ENCODE measurements around the gene AFTPH. TPM values are rescaled to one million over a fixed set of nuclear protein-coding genes. Genes with fewer than 3 reads are reported as not detected.

AFTPH gene
- total RNA-seq, 1 experiment from 2014 or later, result 17.9 TPM

DNA sequence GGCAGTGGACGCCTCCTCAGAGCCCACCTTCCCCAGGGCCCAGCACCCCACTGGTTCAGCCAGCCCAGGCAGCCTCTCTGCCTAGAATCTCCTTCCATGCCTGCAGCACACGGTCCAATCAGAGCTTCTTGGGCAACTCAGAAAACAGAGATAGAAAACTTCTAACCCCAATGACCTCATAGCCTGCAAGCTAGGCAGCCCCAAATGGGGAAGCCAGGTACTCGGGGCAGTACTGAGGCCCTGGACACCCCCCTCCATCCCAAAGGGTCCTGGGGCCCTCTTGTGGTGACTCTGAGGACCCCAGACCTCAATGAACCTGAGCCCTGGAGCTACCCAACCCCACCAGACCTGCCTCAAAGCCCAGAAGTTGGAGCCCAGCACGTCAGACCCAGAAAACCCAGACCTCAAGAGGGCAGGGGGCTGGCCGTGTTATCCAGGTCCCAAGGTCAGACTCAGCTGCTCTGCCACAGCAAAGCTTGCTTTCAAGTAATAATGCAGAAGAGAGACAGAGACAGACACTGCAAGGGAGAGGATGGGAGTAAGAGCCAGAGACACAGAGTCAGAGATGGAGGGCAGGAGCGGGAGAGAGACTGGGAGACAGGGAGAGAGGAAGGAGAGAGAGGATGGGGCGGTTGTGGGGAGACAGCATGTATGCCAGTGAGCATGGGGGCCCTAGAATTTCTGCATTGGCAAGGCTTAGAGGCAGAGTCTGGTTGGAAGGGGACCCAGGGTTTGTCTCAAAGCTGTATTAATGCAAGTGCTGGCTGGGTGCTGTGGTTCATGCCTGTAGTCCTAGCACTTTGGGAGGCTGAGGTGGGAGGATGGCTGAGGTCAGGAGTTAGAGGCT is 101.4 kb downstream of the AFTPH start:
- Histone ChIP-seq H3K4me3 (ENCODE audit: low read depth in 2 of 2, low read length in 2 of 2) (no peak overlapping the region), H3K36me3 (ENCODE audit: control insufficient read depth, insufficient read depth, low read length) (no peaks in the 10 kb centered on the region), H3K4me1 (ENCODE audit: control insufficient read depth, insufficient read depth, low read length) (no peaks in the 10 kb centered on the region), H3K27me3 (ENCODE audit: control insufficient read depth, insufficient read depth, low read length) (no peaks in the 10 kb centered on the region), H3K27ac (ENCODE audit: low read length) (no peak overlapping the region), H3K9me3 (ENCODE audit: control insufficient read depth, insufficient read depth, low read depth, low read length) (no peaks in the 10 kb centered on the region)
- TF ChIP-seq SIN3A (IDR thresholded peaks at IDR 0.05; ENCODE audit: borderline replicate concordance, insufficient read depth, low read depth, low read length) (no peak), TCF7L2 (IDR thresholded peaks at IDR 0.05; ENCODE audit: low read depth, low read length) (no peak), POLR2AphosphoS5 (IDR thresholded peaks at IDR 0.05; ENCODE audit: low read depth, low read length) (no peak), REST (IDR thresholded peaks at IDR 0.05; ENCODE audit: insufficient read depth in 1 of 2, low read depth in 2 of 2, low read length in 1 of 2) (no peak)
- DNase-seq (ENCODE audit: low read depth, low spot score) (no peak), ATAC-seq (peak; percentile 30; the same call in 1 of the 2 replicates)
- ChIA-PET CTCF (no interaction called here), POLR2A (no interaction called here)
- in situ Hi-C loops (cut with HindIII; ENCODE audit: low pct_unique_long_range_greater_than_20kb, low sequenced_read_pairs) (no loop called here), intact Hi-C loops (cut with micrococcal nuclease; ENCODE audit: unreplicated experiment) (no loop called here)
- no TSS peak for BruUV-seq (replicated peaks)

DNA sequence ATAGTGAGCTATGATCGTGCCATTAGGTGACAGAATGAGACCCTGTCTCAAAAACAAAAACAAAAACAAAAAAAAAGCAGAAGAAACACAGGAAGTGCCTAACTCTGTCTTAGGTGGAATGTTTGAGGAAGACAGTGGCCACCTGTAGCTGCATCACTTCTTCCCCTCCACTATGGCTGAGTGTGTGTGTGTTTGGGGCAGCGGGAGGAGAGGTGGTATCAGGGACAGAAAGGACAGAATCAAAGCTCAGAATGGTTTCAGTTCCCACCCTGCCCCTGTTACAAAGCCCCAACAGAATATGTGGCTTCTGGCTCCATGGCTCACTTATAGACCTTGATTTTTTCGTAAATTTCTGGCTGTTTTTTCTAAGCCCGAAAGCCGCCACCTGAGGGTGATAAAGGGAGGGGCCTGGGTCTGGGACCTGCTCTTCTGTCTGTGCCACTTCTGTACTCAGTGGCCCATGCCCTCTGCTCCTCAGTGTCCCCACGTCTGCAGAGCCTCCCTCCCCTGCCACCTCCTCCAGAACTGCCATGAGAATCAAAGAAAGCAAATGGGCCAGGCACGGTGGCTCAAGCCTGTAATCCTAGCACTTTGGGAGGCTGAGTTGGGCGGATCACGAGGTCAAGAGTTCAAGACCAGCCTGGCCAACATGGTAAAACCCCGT is 102.2 kb downstream of the AFTPH start:
- no peak overlapping the region for H3K4me3 ChIP-seq (ENCODE audit: low read depth in 2 of 2, low read length in 2 of 2)
- ATAC-seq, result no peak
- no peak for TF ChIP-seq TCF7L2 (IDR thresholded peaks at IDR 0.05; ENCODE audit: low read depth, low read length)
- TF ChIP-seq POLR2AphosphoS5 (IDR thresholded peaks at IDR 0.05; ENCODE audit: low read depth, low read length), result no peak
- TF ChIP-seq CTCF (IDR thresholded peaks at IDR 0.05), result no peak
- H3K27me3 ChIP-seq (ENCODE audit: control insufficient read depth, insufficient read depth, low read length), result no peaks in the 10 kb centered on the region
- BruUV-seq (replicated peaks), result no TSS peak
- no peak for DNase-seq (ENCODE audit: low read depth, low spot score)
- H3K27ac ChIP-seq (ENCODE audit: low read length), result no peak overlapping the region
- no peaks in the 10 kb centered on the region for H3K36me3 ChIP-seq (ENCODE audit: control insufficient read depth, insufficient read depth, low read length)
- in situ Hi-C loops (cut with HindIII; ENCODE audit: low pct_unique_long_range_greater_than_20kb, low sequenced_read_pairs), result no loop called here
- ChIA-PET POLR2A (no interaction called here), CTCF (no interaction called here)
- H3K4me1 ChIP-seq (ENCODE audit: control insufficient read depth, insufficient read depth, low read length), result no peaks in the 10 kb centered on the region
- no peaks in the 10 kb centered on the region for H3K9me3 ChIP-seq (ENCODE audit: control insufficient read depth, insufficient read depth, low read depth, low read length)
- intact Hi-C loops (cut with micrococcal nuclease; ENCODE audit: unreplicated experiment), result no loop called here
